Right cardiac atrium (tissue), 5 donors: ENCODE results near the gene VSIG10L2. TPM values are rescaled to one million over a fixed set of nuclear protein-coding genes. Genes with fewer than 3 reads are reported as not detected.
A peak's percentile ranks its signal among the peaks of the same experiment; 100 is the strongest.

Experiments used
- ATAC-seq, 2 donors: fragments of 200-7000 bp; cut with Tn5 transposase; one replicate each; pipeline versions ENCODE4 v1.8.0 to v1.9.1; 2020; ENCODE audit warnings: moderate library complexity in 2 of 2, mild to moderate bottlenecking in 1 of 2
- DNase-seq, 3 donors: peaks; one replicate each; pipeline ENCODE4 v3.0.0-alpha.2; 2020
- H3K27ac ChIP-seq: one replicate; pipeline ENCODE4 v1.5.1; 2013; ENCODE audit warnings: mild to moderate bottlenecking, low read length, control low read depth, moderate library complexity
- H3K27me3 ChIP-seq: one replicate; pipeline ENCODE4 v1.6.1; 2013; ENCODE audit not compliant: control insufficient read depth, insufficient read depth
- H3K4me1 ChIP-seq: one replicate; pipeline ENCODE4 v1.6.1; 2013; ENCODE audit warnings: low read length; ENCODE audit not compliant: control insufficient read depth, insufficient read depth
- H3K4me3 ChIP-seq: one replicate; pipeline ENCODE4 v1.5.1; 2013; ENCODE audit warnings: low read length, control low read depth
- H3K9me3 ChIP-seq: one replicate; pipeline ENCODE4 v1.6.1; 2013; ENCODE audit warnings: low read length; ENCODE audit not compliant: control insufficient read depth
- WGBS: extraction: QIAGEN DNeasy Blood & Tissue Kit; methylation state at CpG from one replicate; pipeline ENCODE4 v1.1.7; 2013; 5-methylcytosine and 5-hydroxymethylcytosine counted together
- intact Hi-C, 4 donors: fragments of 100-400 bp; cut with DNase I; formaldehyde crosslinking; loops; one replicate each; pipeline versions ENCODE4 v1.11.0 to v1.14.0; 2022 to 2023
- polyA plus RNA-seq: library from polyadenylated mRNA; stranded (reverse); fragments of 200-250 nt; gene quantifications from one replicate; pipeline ENCODE4 v1.2.3, GENCODE V29; 2013
- total RNA-seq, 4 donors: library from RNA; stranded (reverse); fragmentation: NEBNext Ultra II Directional; extraction: Animal tissue kit (Norgen Biotek cat#: 25700); gene quantifications; one replicate each; pipeline ENCODE4 v1.2.1, GENCODE V29; 2021
- donor health status: healthy with polysubstance abuse.
- donor health status: DM: no; HTN: yes; CAD: no.
- donor health status: DM: no; HTN: no; CAD: no.
- donor health status: DM: no; HTN: yes; CAD: no; lungs with severe emphysema.
- donor health status: DM: yes; HTN: yes; CAD: no.

The VSIG10L2 gene
- total and polyA plus RNA-seq, 5 donors = 0.29 to 0.50 TPM; not detected in 3

GRCh38 chr11:125954945-125955640, 9.2 kb downstream of the VSIG10L2 start:
- 91% methylated on average over 15 of the region's 15 CpGs for WGBS
- ATAC-seq = no peak
- Histone ChIP-seq H3K4me3 (no peak overlapping the region), H3K4me1 (peaks cover 6% of the 10 kb centered on the region), H3K27ac (no peak overlapping the region), H3K27me3 (no peaks in the 10 kb centered on the region), H3K9me3 (no peaks in the 10 kb centered on the region)
- intact Hi-C loops = no loop called here
- peak in 1 of 3 donors; percentile 40 for DNase-seq

- ATAC-seq = no peak
- 93% methylated on average over 2 of the region's 2 CpGs for WGBS
- Histone ChIP-seq H3K4me3 (no peak overlapping the region), H3K4me1 (peaks cover 6% of the 10 kb centered on the region), H3K27me3 (no peaks in the 10 kb centered on the region), H3K27ac (peak overlapping the region; percentile 45), H3K9me3 (no peaks in the 10 kb centered on the region)
- intact Hi-C loops = no loop called here
- no peak for DNase-seq
Measured at GRCh38 chr11:125955856-125956255, 10.0 kb downstream of the VSIG10L2 start.

- peak; percentile 83 to 85 for ATAC-seq
- Histone ChIP-seq H3K4me3 (no peak overlapping the region), H3K27me3 (no peaks in the 10 kb centered on the region), H3K4me1 (peaks cover 2% of the 10 kb centered on the region), H3K27ac (peak overlapping the region; percentile 45), H3K9me3 (peaks cover under 1% of the 10 kb centered on the region)
- intact Hi-C loops = no loop called here
- 58% methylated on average over 22 of the region's 22 CpGs for WGBS
- DNase-seq = peak; percentile 83 to 91 (median 88)
Measured at GRCh38 chr11:125956391-125957134, 10.7 kb downstream of the VSIG10L2 start.

GRCh38 chr11:125957618-125958332, 11.9 kb downstream of the VSIG10L2 start:
- no peak overlapping the region for H3K27ac ChIP-seq
- H3K27me3 ChIP-seq = no peaks in the 10 kb centered on the region
- ATAC-seq = no peak
- no peaks in the 10 kb centered on the region for H3K4me1 ChIP-seq
- no peak overlapping the region for H3K4me3 ChIP-seq
- H3K9me3 ChIP-seq = peaks cover 2% of the 10 kb centered on the region
- intact Hi-C loops = no loop called here
- 85% methylated on average over 14 of the region's 14 CpGs for WGBS
- DNase-seq = no peak

GRCh38 chr11:125958872-125959400, 13.1 kb downstream of the VSIG10L2 start:
- intact Hi-C loops = no loop called here

GRCh38 chr11:125959511-125959910, 13.7 kb downstream of the VSIG10L2 start:
- 93% methylated on average over 6 of the region's 6 CpGs for WGBS

More at GRCh38 chr11:125958872-125959400, 13.1 kb downstream of the VSIG10L2 start:
- H3K9me3 ChIP-seq = peaks cover 2% of the 10 kb centered on the region
- DNase-seq (no peak), ATAC-seq (no peak)
- no peaks in the 10 kb centered on the region for H3K27me3 ChIP-seq
- H3K4me3 ChIP-seq = no peak overlapping the region
- H3K27ac ChIP-seq = no peak overlapping the region
- 89% methylated on average over 4 of the region's 4 CpGs for WGBS
- no peaks in the 10 kb centered on the region for H3K4me1 ChIP-seq

GRCh38 chr11:125959931-125960330, 14.1 kb downstream of the VSIG10L2 start:
- H3K4me1 ChIP-seq = no peaks in the 10 kb centered on the region
- ATAC-seq = no peak

More at GRCh38 chr11:125959511-125959910, 13.7 kb downstream of the VSIG10L2 start:
- intact Hi-C loops = no loop called here
- H3K4me3 ChIP-seq = no peak overlapping the region
- H3K27ac ChIP-seq = no peak overlapping the region
- DNase-seq (no peak), ATAC-seq (no peak)
- H3K4me1 ChIP-seq = no peaks in the 10 kb centered on the region
- H3K9me3 ChIP-seq = peaks cover 2% of the 10 kb centered on the region
- H3K27me3 ChIP-seq = no peaks in the 10 kb centered on the region

GRCh38 chr11:125960771-125961170, 14.9 kb downstream of the VSIG10L2 start:
- WGBS = 87% methylated on average over 6 of the region's 6 CpGs
- intact Hi-C loops = no loop called here

More at GRCh38 chr11:125959931-125960330, 14.1 kb downstream of the VSIG10L2 start:
- no peak overlapping the region for H3K27ac ChIP-seq
- no peak overlapping the region for H3K4me3 ChIP-seq
- H3K9me3 ChIP-seq = peaks cover 2% of the 10 kb centered on the region
- H3K27me3 ChIP-seq = no peaks in the 10 kb centered on the region
- WGBS = 90% methylated on average over 10 of the region's 10 CpGs
- intact Hi-C loops = no loop called here
- DNase-seq = no peak

GRCh38 chr11:125967515-125967914, 21.7 kb downstream of the VSIG10L2 start:
- ATAC-seq (no peak), DNase-seq (no peak)
- intact Hi-C loops = no loop called here
- no peak overlapping the region for H3K27ac ChIP-seq
- H3K27me3 ChIP-seq = no peaks in the 10 kb centered on the region
- no peak overlapping the region for H3K4me3 ChIP-seq
- no peaks in the 10 kb centered on the region for H3K4me1 ChIP-seq
- no peaks in the 10 kb centered on the region for H3K9me3 ChIP-seq
- 93% methylated on average over 4 of the region's 4 CpGs for WGBS

More at GRCh38 chr11:125960771-125961170, 14.9 kb downstream of the VSIG10L2 start:
- Histone ChIP-seq H3K4me3 (no peak overlapping the region), H3K27ac (no peak overlapping the region), H3K27me3 (no peaks in the 10 kb centered on the region), H3K9me3 (peaks cover 2% of the 10 kb centered on the region), H3K4me1 (no peaks in the 10 kb centered on the region)
- DNase-seq (no peak), ATAC-seq (no peak)

GRCh38 chr11:125968354-125968753, 22.5 kb downstream of the VSIG10L2 start:
- Histone ChIP-seq H3K9me3 (no peaks in the 10 kb centered on the region), H3K27ac (no peak overlapping the region), H3K4me1 (no peaks in the 10 kb centered on the region), H3K27me3 (no peaks in the 10 kb centered on the region), H3K4me3 (no peak overlapping the region)
- no peak for DNase-seq
- intact Hi-C loops = no loop called here
- ATAC-seq = no peak
- WGBS = 51% methylated on average over 7 of the region's 7 CpGs
